MCF 10A (cell line): ENCODE results near the gene NTM. TPM values are rescaled to one million over a fixed set of nuclear protein-coding genes. Genes with fewer than 3 reads are reported as not detected.
"Not testable (repeated sequence)": the region's sequence is repeated elsewhere in the genome, so short reads cannot be mapped to it uniquely, and the experiment has no call there.

Source experiments
- BruUV-seq: library from RNA; stranded (reverse); fragments of 400-500 nt; replicated peaks from 2 replicates; lab custom pipeline; 2021; lab: Mats Ljungman, UMichigan
- CTCF ChIA-PET: fragments of 300-600 bp; sonication (Branson Sonifier 250); formaldehyde crosslinking; extraction: SDS; loops from one replicate; lab custom pipeline; 2021; ENCODE audit warnings: antibody characterized with exemption, inconsistent platforms; lab: Yijun Ruan, JAX
- POLR2A ChIA-PET: fragments of 300-600, 350-650 bp; sonication (Branson Sonifier 250); formaldehyde crosslinking; extraction: SDS; loops from one replicate; lab custom pipeline; 2020; ENCODE audit warnings: antibody characterized with exemption, inconsistent platforms; lab: Yijun Ruan, JAX
- DNase-seq: peaks from one replicate; pipeline ENCODE4 v3.0.0-alpha.2; 2018; ENCODE audit not compliant: unreplicated experiment
- H3K27ac Mint-ChIP-seq: one replicate; pipeline ENCODE4 v1.8.0; 2022; ENCODE audit warnings: mild to moderate bottlenecking, low read depth, mixed read lengths; ENCODE audit not compliant: unreplicated experiment
- H3K27me3 Mint-ChIP-seq: one replicate; pipeline ENCODE4 v1.8.0; 2022; ENCODE audit warnings: mixed read lengths; ENCODE audit not compliant: insufficient read depth, unreplicated experiment
- H3K36me3 Mint-ChIP-seq: one replicate; pipeline ENCODE4 v1.8.0; 2022; ENCODE audit warnings: mild to moderate bottlenecking, moderate library complexity, mixed read lengths; ENCODE audit not compliant: insufficient read depth, unreplicated experiment
- H3K4me1 Mint-ChIP-seq: one replicate; pipeline ENCODE4 v1.8.0; 2022; ENCODE audit warnings: mixed read lengths; ENCODE audit not compliant: insufficient read depth, unreplicated experiment
- H3K4me3 Mint-ChIP-seq: one replicate; pipeline ENCODE4 v1.8.0; 2022; ENCODE audit warnings: mild to moderate bottlenecking, moderate library complexity, mixed read lengths; ENCODE audit not compliant: unreplicated experiment
- H3K9me3 Mint-ChIP-seq: one replicate; pipeline ENCODE4 v1.8.0; 2022; ENCODE audit warnings: mixed read lengths; ENCODE audit not compliant: unreplicated experiment
- intact Hi-C: fragments of 100-400 bp; cut with micrococcal nuclease; formaldehyde crosslinking; loops from 2 replicates; pipeline ENCODE4 v1.14.1; 2022
- total RNA-seq: library from RNA; stranded (reverse); gene quantifications from 2 replicates; pipeline ENCODE4 v1.2.3, GENCODE V29; 2022
- TF ChIP-seq, protein P1 (sequence below): fragments of 200-600 bp; IDR thresholded peaks from one replicate; pipeline ENCODE4 v1.8.0; 2022; ENCODE audit warnings: antibody characterized with exemption, mild to moderate bottlenecking; ENCODE audit not compliant: unreplicated experiment

NTM gene
- total RNA-seq, 1 experiment from 2014 or later: not detected

DNA sequence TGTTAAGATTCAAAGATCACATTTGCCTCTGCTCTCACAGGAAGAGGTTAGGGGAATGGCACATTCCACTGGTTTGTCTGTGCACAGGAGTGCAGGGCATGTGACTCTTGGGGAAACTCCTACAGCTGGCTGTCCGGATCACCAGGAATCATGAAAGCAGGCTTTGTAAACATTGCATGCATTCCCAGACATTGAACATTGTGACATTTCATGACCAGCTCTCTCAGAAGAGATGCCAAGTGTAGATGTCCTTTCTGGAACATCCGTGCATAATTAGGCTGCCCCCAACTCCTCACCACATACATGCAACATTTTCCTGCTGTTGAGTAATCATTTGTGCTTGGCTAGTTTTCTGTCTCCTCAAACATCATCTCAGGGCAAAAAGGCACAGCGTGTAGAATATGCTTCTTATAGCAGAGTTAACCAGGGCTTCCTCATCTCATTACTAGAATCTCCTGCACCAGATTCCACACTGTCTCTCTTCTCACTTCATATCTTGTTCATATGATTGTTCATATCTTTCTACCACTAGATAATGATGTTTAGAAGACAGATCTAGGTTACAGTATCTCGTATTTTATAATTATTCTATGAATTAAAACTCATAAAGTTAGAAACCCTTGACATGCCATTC lies 694.7 kb downstream of the NTM start:
- ChIA-PET POLR2A (no interaction called here), CTCF (no interaction called here)
- no peaks in the 10 kb centered on the region for H3K27me3 Mint-ChIP-seq
- no TSS peak for BruUV-seq
- DNase-seq: no peak
- H3K4me1 Mint-ChIP-seq: no peaks in the 10 kb centered on the region
- H3K27ac Mint-ChIP-seq: no peak overlapping the region
- intact Hi-C loops: no loop called here
- peaks cover 32% of the 10 kb centered on the region for H3K9me3 Mint-ChIP-seq
- TF ChIP-seq, protein P1, sequence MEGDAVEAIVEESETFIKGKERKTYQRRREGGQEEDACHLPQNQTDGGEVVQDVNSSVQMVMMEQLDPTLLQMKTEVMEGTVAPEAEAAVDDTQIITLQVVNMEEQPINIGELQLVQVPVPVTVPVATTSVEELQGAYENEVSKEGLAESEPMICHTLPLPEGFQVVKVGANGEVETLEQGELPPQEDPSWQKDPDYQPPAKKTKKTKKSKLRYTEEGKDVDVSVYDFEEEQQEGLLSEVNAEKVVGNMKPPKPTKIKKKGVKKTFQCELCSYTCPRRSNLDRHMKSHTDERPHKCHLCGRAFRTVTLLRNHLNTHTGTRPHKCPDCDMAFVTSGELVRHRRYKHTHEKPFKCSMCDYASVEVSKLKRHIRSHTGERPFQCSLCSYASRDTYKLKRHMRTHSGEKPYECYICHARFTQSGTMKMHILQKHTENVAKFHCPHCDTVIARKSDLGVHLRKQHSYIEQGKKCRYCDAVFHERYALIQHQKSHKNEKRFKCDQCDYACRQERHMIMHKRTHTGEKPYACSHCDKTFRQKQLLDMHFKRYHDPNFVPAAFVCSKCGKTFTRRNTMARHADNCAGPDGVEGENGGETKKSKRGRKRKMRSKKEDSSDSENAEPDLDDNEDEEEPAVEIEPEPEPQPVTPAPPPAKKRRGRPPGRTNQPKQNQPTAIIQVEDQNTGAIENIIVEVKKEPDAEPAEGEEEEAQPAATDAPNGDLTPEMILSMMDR: no peak
- peaks cover 6% of the 10 kb centered on the region for H3K36me3 Mint-ChIP-seq
- H3K4me3 Mint-ChIP-seq: no peak overlapping the region

DNA sequence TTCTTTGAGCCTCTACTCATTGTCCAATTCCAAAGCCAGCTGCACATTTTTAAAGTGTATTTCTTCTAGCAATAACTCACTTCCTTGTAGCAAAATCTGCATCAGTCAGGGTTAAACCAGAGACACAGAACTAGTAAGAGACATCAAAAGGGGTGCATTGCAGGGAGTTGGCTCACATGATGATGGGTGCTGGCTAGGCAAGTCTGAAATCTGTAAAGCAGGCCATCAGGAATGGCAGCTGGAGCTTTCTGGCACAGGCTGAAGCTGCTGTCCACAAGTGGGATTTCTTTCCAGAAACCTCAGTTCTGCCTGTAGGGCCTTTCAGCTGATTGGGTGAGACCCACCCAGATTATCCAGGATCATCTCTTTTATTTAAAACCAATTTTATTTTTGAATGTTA lies 698.1 kb downstream of the NTM start:
- H3K9me3 Mint-ChIP-seq: peaks cover 40% of the 10 kb centered on the region
- H3K36me3 Mint-ChIP-seq: peaks cover 6% of the 10 kb centered on the region
- intact Hi-C loops: no loop called here
- TF ChIP-seq, protein P1: no peak
- no peak overlapping the region for H3K27ac Mint-ChIP-seq
- CTCF ChIA-PET: no interaction called here
- POLR2A ChIA-PET: no interaction called here
- no peak overlapping the region for H3K4me3 Mint-ChIP-seq
- DNase-seq: no peak
- BruUV-seq: no TSS peak
- no peaks in the 10 kb centered on the region for H3K4me1 Mint-ChIP-seq
- H3K27me3 Mint-ChIP-seq: no peaks in the 10 kb centered on the region

DNA sequence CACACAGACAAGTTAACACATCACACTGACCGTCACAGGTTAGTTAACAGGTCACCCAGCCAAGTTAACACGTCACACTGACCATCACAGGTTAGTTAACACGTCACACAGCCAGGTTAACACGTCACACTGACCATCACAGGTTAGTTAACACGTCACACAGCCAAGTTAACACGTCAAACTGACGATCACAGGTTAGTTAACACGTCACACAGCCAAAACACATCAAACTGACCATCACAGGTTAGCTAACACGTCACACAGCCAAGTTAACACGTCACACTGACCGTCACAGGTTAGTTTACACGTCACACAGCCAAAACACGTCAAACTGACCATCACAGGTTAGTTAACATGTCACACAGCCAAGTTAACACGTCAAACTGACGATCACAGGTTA lies 699.2 kb downstream of the NTM start:
- H3K4me1 Mint-ChIP-seq, POLR2A ChIA-PET, intact Hi-C loops: not testable (repeated sequence)

DNA sequence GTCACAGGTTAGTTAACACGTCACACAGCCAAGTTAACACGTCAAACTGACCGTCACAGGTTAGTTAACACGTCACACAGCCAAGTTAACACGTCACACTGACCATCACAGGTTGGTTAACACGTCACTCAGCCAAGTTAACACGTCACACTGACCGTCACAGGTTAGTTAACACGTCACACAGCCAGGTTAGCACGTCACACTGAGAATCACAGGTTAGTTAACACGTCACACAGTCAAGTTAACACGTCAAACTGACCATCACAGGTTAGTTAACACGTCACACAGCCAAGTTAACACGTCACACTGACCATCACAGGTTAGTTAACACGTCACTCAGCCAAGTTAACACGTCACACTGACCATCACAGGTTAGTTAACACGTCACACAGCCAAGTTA lies 700.5 kb downstream of the NTM start:
- H3K27me3 Mint-ChIP-seq, H3K4me1 Mint-ChIP-seq, intact Hi-C loops, CTCF ChIA-PET, POLR2A ChIA-PET, DNase-seq, H3K36me3 Mint-ChIP-seq, H3K4me3 Mint-ChIP-seq, H3K27ac Mint-ChIP-seq, BruUV-seq: not testable (repeated sequence)
- peaks cover 30% of the 10 kb centered on the region for H3K9me3 Mint-ChIP-seq

More for the DNA sequence above, 699.2 kb downstream of the NTM start:
- BruUV-seq, H3K27ac Mint-ChIP-seq, DNase-seq, H3K4me3 Mint-ChIP-seq, H3K27me3 Mint-ChIP-seq, CTCF ChIA-PET, H3K36me3 Mint-ChIP-seq: not testable (repeated sequence)
- peaks cover 33% of the 10 kb centered on the region for H3K9me3 Mint-ChIP-seq

DNA sequence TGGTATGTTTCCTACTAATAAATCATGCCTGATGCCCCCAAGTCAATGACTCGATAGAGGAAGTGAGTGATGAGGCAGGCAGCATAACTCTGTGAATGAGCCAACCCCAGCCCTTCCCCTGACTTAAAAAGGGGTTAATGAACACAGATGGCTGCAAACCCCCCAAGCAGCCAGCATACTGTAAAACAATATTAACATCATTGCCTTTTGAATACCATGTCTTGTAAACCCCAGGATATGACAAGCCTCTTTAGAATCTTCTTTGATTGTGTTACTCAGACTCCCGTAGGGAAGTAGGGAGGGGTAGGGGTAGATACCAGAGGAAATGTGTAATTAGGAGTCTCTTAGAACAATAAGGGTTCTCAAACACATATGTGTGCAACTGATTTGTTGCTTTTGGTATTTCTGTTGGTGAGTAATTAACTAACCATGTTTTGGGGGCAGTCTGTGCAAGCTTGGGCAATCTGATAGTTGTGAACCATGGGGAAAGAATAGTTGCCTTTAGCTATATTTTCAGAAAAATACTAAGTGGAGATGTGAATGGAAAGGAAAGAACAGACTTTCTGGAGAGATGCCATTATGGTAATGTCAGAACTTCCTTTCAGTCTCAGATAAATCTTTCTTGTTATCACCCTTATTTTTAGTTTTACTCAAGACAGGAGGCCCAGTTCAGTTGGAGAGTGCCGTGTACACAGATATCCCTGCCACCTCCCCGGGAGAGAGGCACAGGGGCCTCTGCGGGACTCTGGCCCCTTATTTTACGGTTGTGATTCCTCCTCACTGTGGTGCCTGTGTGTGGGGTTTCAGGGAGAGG lies 701.8 kb downstream of the NTM start:
- peaks cover 22% of the 10 kb centered on the region for H3K9me3 Mint-ChIP-seq
- H3K27ac Mint-ChIP-seq: no peak overlapping the region
- BruUV-seq: no TSS peak
- no peak for DNase-seq
- H3K27me3 Mint-ChIP-seq: no peaks in the 10 kb centered on the region
- TF ChIP-seq, protein P1: no peak
- CTCF ChIA-PET: interaction anchor here (0.6 kb wide), 1 partner anchor 1698 kb away, joined by 3 read pairs; no protein-coding TSS in a partner anchor
- no peaks in the 10 kb centered on the region for H3K4me1 Mint-ChIP-seq
- intact Hi-C loops: no loop called here
- POLR2A ChIA-PET: no interaction called here
- H3K36me3 Mint-ChIP-seq: no peaks in the 10 kb centered on the region
- no peak overlapping the region for H3K4me3 Mint-ChIP-seq
